ENCODE results near the gene ACAA2. TPM values are rescaled to one million over a fixed set of nuclear protein-coding genes. Genes with fewer than 3 reads are reported as not detected.

ACAA2 gene
- total and polyA plus RNA-seq, 2 of the 8 experiments (the other 6 are each of a cell fraction or from before 2014, with no cell fraction given) = 63.4 to 151 TPM

- FAIRE-seq = no peak
- no peaks in the 10 kb centered on the region for H3K79me2 ChIP-seq (ENCODE audit: control insufficient read depth in 1 of 2, insufficient read depth in 2 of 2, low read length in 2 of 2)
- no peak overlapping the region for H3K23ac ChIP-seq (ENCODE audit: insufficient read length)
- no peak overlapping the region for H2BK5ac ChIP-seq (ENCODE audit: low read depth, low read length)
- H2BK20ac ChIP-seq (ENCODE audit: low read length) = no peak overlapping the region
- no peak overlapping the region for H3K9ac ChIP-seq (replicated peaks in 1 of 4; ENCODE audit: extremely low read depth in 1 of 4, low read depth in 3 of 4, low read length in 3 of 4)
- POLR2A ChIA-PET (ENCODE audit: partially characterized antibody) = no interaction called here
- H4K8ac ChIP-seq (ENCODE audit: extremely low read depth, insufficient read depth, low read length) = no peak overlapping the region
- H2BK120ac ChIP-seq (replicated peaks; ENCODE audit: low read depth, low read length) = no peak overlapping the region
- no peaks in the 10 kb centered on the region for H3K36me3 ChIP-seq (ENCODE audit: control insufficient read depth in 2 of 4, insufficient read depth in 4 of 4, low read length in 3 of 4)
- peaks cover 2% of the 10 kb centered on the region; the same call in 1 of the 2 replicates for H3K23me2 ChIP-seq (ENCODE audit: low read depth, low read length)
- H3K27me3 ChIP-seq (replicated peaks in 1 of 4; ENCODE audit: control insufficient read depth in 3 of 4, extremely low read depth in 1 of 4, insufficient read depth in 3 of 4, low read length in 3 of 4) = no peaks in the 10 kb centered on the region
- no peak overlapping the region for H2BK15ac ChIP-seq (ENCODE audit: low read length)
- H3K14ac ChIP-seq (ENCODE audit: insufficient read length) = no peak overlapping the region
- no peak overlapping the region; the same call in 1 of the 2 replicates for H2AK5ac ChIP-seq (ENCODE audit: low read depth, low read length)
- H2AFZ ChIP-seq (ENCODE audit: low read length) = no peak overlapping the region
- no peak for DNase-seq (ENCODE audit: low read depth in 1 of 2, low spot score in 2 of 2)
- no peak overlapping the region for H3K56ac ChIP-seq (replicated peaks; ENCODE audit: insufficient read length, low read depth, low read length)
- CTCF ChIA-PET (ENCODE audit: partially characterized antibody) = interaction anchor here (2.2 kb wide), 1 partner anchor 29 kb away, joined by 16 read pairs; no protein-coding TSS in a partner anchor
- H3K27ac ChIP-seq (ENCODE audit: low read depth, low read length) = no peak overlapping the region
- H4K5ac ChIP-seq (ENCODE audit: insufficient read length, low read depth, low read length) = no peak overlapping the region
- peaks cover 0 to 14% (median 2%) of the 10 kb centered on the region in 4 experiments; a peak in 4 of 7 replicates for H3K4me1 ChIP-seq (replicated peaks in 1 of 4; ENCODE audit: control insufficient read depth in 3 of 4, insufficient read depth in 4 of 4, low read length in 3 of 4)
- H4K20me1 ChIP-seq (replicated peaks in 1 of 2; ENCODE audit: control insufficient read depth in 1 of 2, insufficient read depth in 2 of 2, low read length in 2 of 2) = no peaks in the 10 kb centered on the region
- no peak overlapping the region for H3K18ac ChIP-seq (ENCODE audit: extremely low read depth, low read length)
- H3K79me1 ChIP-seq (ENCODE audit: low read depth, low read length) = no peaks in the 10 kb centered on the region
- no peak overlapping the region for H3K4ac ChIP-seq (replicated peaks; ENCODE audit: insufficient read length, low read depth, low read length)
- H2BK12ac ChIP-seq (ENCODE audit: low read depth, low read length) = no peak overlapping the region; the same call in 1 of the 2 replicates
- H4K91ac ChIP-seq (replicated peaks; ENCODE audit: insufficient read length, low read length) = no peak overlapping the region
- 93% methylated on average over 4 of the region's 5 CpGs; no CpG with 5 or more reads in 1 of the 2 experiments for WGBS, 2 experiments (ENCODE audit: extremely low coverage in 1 of 2, insufficient coverage in 1 of 2, insufficient read length in 1 of 2, insufficient replicate concordance in 2 of 2, low coverage in 1 of 2, low lambda C conversion rate in 2 of 2, missing lambda C conversion rate in 1 of 2)
- H3K4me3 ChIP-seq (ENCODE audit: extremely low read depth in 1 of 4, insufficient read depth in 2 of 4, low read depth in 3 of 4, low read length in 4 of 4) = no peak overlapping the region
- H3K9me3 ChIP-seq (ENCODE audit: insufficient read depth in 2 of 2, low read depth in 1 of 2, low read length in 1 of 2) = no peaks in the 10 kb centered on the region
- no peak overlapping the region for H3K4me2 ChIP-seq (ENCODE audit: insufficient read depth in 1 of 2, low read depth in 2 of 2, low read length in 2 of 2)
- TF ChIP-seq NANOG (IDR thresholded peaks at IDR 0.05; ENCODE audit: insufficient read depth, low read depth, low read length, poor library complexity, severe bottlenecking) = no peak
- TF ChIP-seq TEAD4 (IDR thresholded peaks at IDR 0.05; ENCODE audit: low read depth, low read length) = no peak
- no peak for TF ChIP-seq ASH2L (IDR thresholded peaks at IDR 0.05; ENCODE audit: low read length)
- TF ChIP-seq KDM5A (IDR thresholded peaks at IDR 0.05; ENCODE audit: low read length) = no peak
- TF ChIP-seq JUN (IDR thresholded peaks at IDR 0.05; ENCODE audit: low read depth, low read length) = no peak
- TF ChIP-seq CTCF (IDR thresholded peaks at IDR 0.05; ENCODE audit: control extremely low read depth in 1 of 3, insufficient read depth in 1 of 3, low read depth in 1 of 3, low read length in 3 of 3) = no peak
- TF ChIP-seq PHF8 (conservative IDR thresholded peaks at IDR 0.05; ENCODE audit: low read depth, low read length) = no peak
- no peak for TF ChIP-seq HDAC2 (IDR thresholded peaks at IDR 0.05; ENCODE audit: borderline replicate concordance in 1 of 2, low read depth in 2 of 2, low read length in 2 of 2)
- no peak for TF ChIP-seq SIN3A (conservative IDR thresholded peaks at IDR 0.05 in 1 of 2, IDR thresholded peaks at IDR 0.05 in 1 of 2; ENCODE audit: low read depth in 1 of 2, low read length in 2 of 2)
- no peak for TF ChIP-seq CBX5 (IDR thresholded peaks at IDR 0.05; ENCODE audit: low read depth, low read length)
- TF ChIP-seq MAX (IDR thresholded peaks at IDR 0.05) = no peak
Observed at GRCh38 chr18:49758263-49758610, 55.1 kb downstream of the ACAA2 start.
